CD14-positive monocyte (primary cell): ENCODE measurements around the gene MAB21L4. TPM values are rescaled to one million over a fixed set of nuclear protein-coding genes. Genes with fewer than 3 reads are reported as not detected.

ENCODE experiments used
- DNase-seq, 3 donors: peaks; one replicate each; pipeline ENCODE4 v3.0.0-alpha.2; 2011 to 2022
- H2AFZ ChIP-seq: 2 replicates; pipeline ENCODE4 v1.6.0; 2012; ENCODE audit warnings: mild to moderate bottlenecking, low read depth, low read length, inconsistent platforms; ENCODE audit not compliant: insufficient read depth, poor library complexity, severe bottlenecking
- H3K27ac ChIP-seq, 2 donors: 1 replicate in 1 of 2; 2 replicates in 1 of 2; pipeline ENCODE4 v1.5.1; 2012 to 2013; ENCODE audit warnings: low read length in 2 of 2, control low read depth in 1 of 2, inconsistent platforms in 1 of 2, low read depth in 1 of 2, mild to moderate bottlenecking in 1 of 2
- H3K27me3 ChIP-seq, 2 donors: one replicate each; pipeline versions ENCODE4 v1.6.0 to v1.6.1; 2011 to 2013; ENCODE audit warnings: low read length in 2 of 2; ENCODE audit not compliant: control insufficient read depth in 2 of 2, insufficient read depth in 2 of 2
- H3K36me3 ChIP-seq, 2 donors: replicated peaks in 1 of 2; 1 replicate in 1 of 2; 2 replicates in 1 of 2; pipeline versions ENCODE4 v1.5.1 to v1.6.1; 2012 to 2013; ENCODE audit warnings: low read length in 2 of 2, control low read depth in 1 of 2, inconsistent platforms in 1 of 2, mild to moderate bottlenecking in 1 of 2; ENCODE audit not compliant: insufficient read depth in 2 of 2, control insufficient read depth in 1 of 2
- H3K4me1 ChIP-seq, 2 donors: 1 replicate in 1 of 2; 2 replicates in 1 of 2; pipeline versions ENCODE4 v1.5.1 to v1.6.1; 2012 to 2013; ENCODE audit warnings: low read length in 2 of 2, control low read depth in 1 of 2, inconsistent platforms in 1 of 2, mild to moderate bottlenecking in 1 of 2, moderate library complexity in 1 of 2; ENCODE audit not compliant: insufficient read depth in 2 of 2, control insufficient read depth in 1 of 2
- H3K4me2 ChIP-seq: replicated peaks from 2 replicates; pipeline ENCODE3; 2012; ENCODE audit warnings: low read length, moderate library complexity, mild to moderate bottlenecking; ENCODE audit not compliant: poor library complexity, severe bottlenecking; ENCODE audit errors: extremely low read depth
- H3K4me3 ChIP-seq, 3 experiments: fragments of 200-600 bp in 1 of 3; sonication (generic) in 1 of 3; replicated peaks in 1 of 3; 1 replicate in 2 of 3; 2 replicates in 1 of 3; pipeline ENCODE4 v1.5.1; 2011 to 2013; ENCODE audit warnings: low read length in 3 of 3, mild to moderate bottlenecking in 3 of 3, control low read depth in 2 of 3, low read depth in 2 of 3, inconsistent platforms in 1 of 3, moderate library complexity in 1 of 3
- H3K79me2 ChIP-seq: 2 replicates; pipeline ENCODE4 v1.6.0; 2012; ENCODE audit warnings: mild to moderate bottlenecking, control low read depth, inconsistent platforms, low read length, moderate library complexity; ENCODE audit not compliant: insufficient read depth
- H3K9ac ChIP-seq: 2 replicates; pipeline ENCODE4 v1.6.0; 2017; ENCODE audit warnings: low read length, mild to moderate bottlenecking; ENCODE audit not compliant: insufficient read depth, poor library complexity, severe bottlenecking
- H3K9me3 ChIP-seq, 2 donors: replicated peaks in 1 of 2; 1 replicate in 1 of 2; 2 replicates in 1 of 2; pipeline versions ENCODE4 v1.5.1 to v1.6.1; 2012 to 2013; ENCODE audit warnings: low read length in 2 of 2, control low read depth in 1 of 2; ENCODE audit not compliant: control insufficient read depth in 1 of 2, insufficient read depth in 1 of 2
- H4K20me1 ChIP-seq: 2 replicates; pipeline ENCODE4 v1.6.0; 2012; ENCODE audit warnings: mild to moderate bottlenecking, low read length, control low read depth, moderate library complexity; ENCODE audit not compliant: insufficient read depth
- H3K27ac Mint-ChIP-seq, 7 donors: one replicate each; pipeline ENCODE4 v1.8.0; 2020; ENCODE audit warnings: mild to moderate bottlenecking in 7 of 7, mixed read lengths in 7 of 7, moderate library complexity in 6 of 7, inconsistent platforms in 2 of 7
- H3K27me3 Mint-ChIP-seq, 3 donors: one replicate each; pipeline ENCODE4 v1.8.0; 2021 to 2022; ENCODE audit warnings: low read depth in 3 of 3, mild to moderate bottlenecking in 3 of 3, mixed read lengths in 3 of 3, moderate library complexity in 3 of 3, inconsistent platforms in 1 of 3
- H3K36me3 Mint-ChIP-seq, 2 donors: one replicate each; pipeline ENCODE4 v1.8.0; 2020; ENCODE audit warnings: mixed read lengths in 2 of 2, inconsistent platforms in 1 of 2, mild to moderate bottlenecking in 1 of 2
- H3K4me1 Mint-ChIP-seq: one replicate; pipeline ENCODE4 v1.8.0; 2020; ENCODE audit warnings: mild to moderate bottlenecking, mixed read lengths
- H3K4me3 Mint-ChIP-seq, 2 donors: one replicate each; pipeline ENCODE4 v1.8.0; 2020; ENCODE audit warnings: mild to moderate bottlenecking in 2 of 2, mixed read lengths in 2 of 2, moderate library complexity in 1 of 2
- H3K9me3 Mint-ChIP-seq, 7 donors: one replicate each; pipeline ENCODE4 v1.8.0; 2020 to 2022; ENCODE audit warnings: mixed read lengths in 7 of 7, mild to moderate bottlenecking in 6 of 7, moderate library complexity in 6 of 7, inconsistent platforms in 2 of 7
- CTCF ChIP-seq: fragments of 200-600 bp; IDR thresholded peaks from one replicate; pipeline ENCODE4 v1.8.0; 2022; ENCODE audit warnings: antibody characterized with exemption, mild to moderate bottlenecking
- WGBS: methylation state at CpG from one replicate; pipeline ENCODE4 v1.1.5; 2013; ENCODE audit warnings: missing lambda C conversion rate; ENCODE audit not compliant: insufficient coverage; 5-methylcytosine and 5-hydroxymethylcytosine counted together
- intact Hi-C, 2 donors: fragments of 100-400 bp; cut with micrococcal nuclease; formaldehyde crosslinking; loops; one replicate each; pipeline versions ENCODE4 v1.15.0 to v1.15.1; 2023
- polyA plus RNA-seq, 3 donors: library from polyadenylated mRNA; depleted of rRNA in 1 of 3; unstranded in 2 of 3; stranded (reverse) in 1 of 3; fragments of 300-500 nt in 2 of 3; fragments of >200 nt in 1 of 3; fragmentation: Illumina TruSeq in 2 of 3; gene quantifications; 1 replicate in 2 of 3; 2 replicates in 1 of 3; pipeline ENCODE4 v1.2.3, GENCODE V29; 2012 to 2021

The MAB21L4 gene
- polyA plus RNA-seq, 3 donors, result not detected

DNA sequence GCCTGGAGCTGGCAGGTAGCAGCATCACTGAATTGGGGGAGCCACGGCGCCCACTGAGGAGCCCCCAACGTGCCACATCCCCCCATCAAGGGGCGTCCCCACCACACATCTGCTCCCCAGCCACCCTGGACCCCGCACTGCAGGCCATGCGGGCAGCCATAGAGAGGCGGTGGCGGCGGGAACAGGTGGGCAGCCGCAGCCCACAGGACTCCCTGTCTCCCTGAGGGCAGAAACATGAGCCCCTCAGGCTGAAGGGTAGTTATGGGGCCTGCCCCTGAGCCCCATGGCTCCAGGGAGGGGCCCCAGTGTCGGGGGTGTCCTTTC, 36.7 kb upstream of the MAB21L4 start:
- Histone ChIP-seq H3K4me3 (no peak overlapping the region), H3K4me1 (no peaks in the 10 kb centered on the region), H3K9ac (no peak overlapping the region), H3K79me2 (no peaks in the 10 kb centered on the region), H3K27me3 (no peaks in the 10 kb centered on the region), H4K20me1 (no peaks in the 10 kb centered on the region), H3K27ac (no peak overlapping the region), H2AFZ (no peak overlapping the region), H3K9me3 (no peaks in the 10 kb centered on the region), H3K36me3 (no peaks in the 10 kb centered on the region), H3K4me2 (no peak overlapping the region)
- no peak overlapping the region for H3K27ac Mint-ChIP-seq
- no peak for TF ChIP-seq CTCF
- intact Hi-C loops, result no loop called here
- peaks cover 0 to 9% (median 5%) of the 10 kb centered on the region in 7 donors for H3K9me3 Mint-ChIP-seq
- DNase-seq, result no peak
- peaks cover 3 to 6% (median 5%) of the 10 kb centered on the region in 3 donors for H3K27me3 Mint-ChIP-seq
- no peaks in the 10 kb centered on the region for H3K4me1 Mint-ChIP-seq
- no peaks in the 10 kb centered on the region for H3K36me3 Mint-ChIP-seq
- H3K4me3 Mint-ChIP-seq, result no peak overlapping the region
- 95% methylated on average over 11 of the region's 11 CpGs for WGBS

DNA sequence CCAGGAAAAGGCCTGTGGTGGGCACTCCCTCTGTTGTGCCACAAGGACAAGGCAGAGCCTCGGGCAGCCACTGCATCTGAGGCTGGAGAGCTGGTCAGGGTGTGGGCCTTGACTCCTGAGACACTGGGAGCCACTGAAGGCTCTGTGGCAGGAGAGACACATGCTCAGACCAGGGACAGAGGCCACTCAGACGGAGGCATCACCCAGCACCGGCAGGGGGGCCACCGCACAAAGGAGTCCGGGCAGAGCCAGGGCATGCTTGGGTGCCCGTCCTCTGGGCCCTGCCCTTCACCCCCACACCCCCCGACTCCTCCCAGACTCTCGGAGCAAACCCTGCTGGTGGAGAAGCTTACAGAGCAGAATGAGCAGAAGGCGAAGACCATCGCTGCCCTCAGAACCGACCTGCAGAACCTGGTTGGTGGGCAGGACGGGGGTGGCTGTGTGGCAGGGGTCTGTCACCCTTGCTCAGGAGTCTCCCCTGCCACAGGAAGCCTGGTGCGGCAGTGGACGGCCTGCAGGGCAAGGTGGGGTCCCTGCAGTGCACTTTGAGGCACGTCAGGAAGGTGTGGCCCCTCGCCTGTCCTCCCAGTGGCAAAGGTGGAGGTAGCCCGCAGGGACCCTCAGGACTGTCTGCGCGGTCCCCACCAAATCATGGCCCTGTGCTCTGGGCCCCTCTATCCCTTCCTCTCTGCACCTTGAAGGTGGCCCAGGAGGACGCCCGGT, 36.2 kb upstream of the MAB21L4 start:
- Histone ChIP-seq H3K4me1 (no peaks in the 10 kb centered on the region), H4K20me1 (no peaks in the 10 kb centered on the region), H3K27me3 (no peaks in the 10 kb centered on the region), H3K79me2 (no peaks in the 10 kb centered on the region), H3K9ac (no peak overlapping the region), H3K4me2 (no peak overlapping the region), H2AFZ (no peak overlapping the region), H3K36me3 (no peaks in the 10 kb centered on the region), H3K4me3 (no peak overlapping the region), H3K27ac (no peak overlapping the region), H3K9me3 (no peaks in the 10 kb centered on the region)
- no peaks in the 10 kb centered on the region for H3K4me1 Mint-ChIP-seq
- H3K4me3 Mint-ChIP-seq, result no peak overlapping the region
- 96% methylated on average over 15 of the region's 21 CpGs for WGBS
- H3K27me3 Mint-ChIP-seq, result peaks cover 3 to 5% (median 5%) of the 10 kb centered on the region in 3 donors
- peaks cover 0 to 9% (median 5%) of the 10 kb centered on the region in 7 donors for H3K9me3 Mint-ChIP-seq
- no peaks in the 10 kb centered on the region for H3K36me3 Mint-ChIP-seq
- no peak overlapping the region for H3K27ac Mint-ChIP-seq
- DNase-seq, result no peak
- no peak for TF ChIP-seq CTCF
- intact Hi-C loops, result no loop called here
